Uterus (tissue), 4 donors: ENCODE measurements around the gene PMF1. TPM values are rescaled to one million over a fixed set of nuclear protein-coding genes. Genes with fewer than 3 reads are reported as not detected.

Experiments used
- DNase-seq, 2 donors: peaks; one replicate each; pipeline ENCODE4 v3.0.0-alpha.2; 2019 to 2020
- H3K27ac ChIP-seq, 2 donors: fragments of 200-600 bp; sonication (generic); 1 replicate in 1 of 2; 2 replicates in 1 of 2; pipeline ENCODE4 v1.5.1; 2016 to 2018
- H3K27me3 ChIP-seq, 2 donors: fragments of 200-600 bp; sonication (generic); one replicate each; pipeline ENCODE4 v1.5.1; 2018 to 2019; ENCODE audit warnings: control low read depth in 1 of 2
- H3K36me3 ChIP-seq, 2 donors: fragments of 200-600 bp; sonication (generic); one replicate each; pipeline ENCODE4 v1.5.1; 2019; ENCODE audit warnings: control low read depth in 1 of 2
- H3K4me1 ChIP-seq, 2 donors: fragments of 200-600 bp; sonication (generic); one replicate each; pipeline ENCODE4 v1.5.1; 2018 to 2019; ENCODE audit warnings: control low read depth in 1 of 2
- H3K4me3 ChIP-seq, 2 donors: fragments of 200-600 bp; sonication (generic); 1 replicate in 1 of 2; 2 replicates in 1 of 2; pipeline ENCODE4 v1.5.1; 2018 to 2019; ENCODE audit warnings: mild to moderate bottlenecking in 1 of 2
- H3K9me3 ChIP-seq, 2 donors: fragments of 200-600 bp; sonication (generic); one replicate each; pipeline ENCODE4 v1.5.1; 2019; ENCODE audit warnings: control low read depth in 1 of 2
- CTCF ChIP-seq, 4 experiments: fragments of 200-600 bp in 2 of 4; fragments of 450-650 bp in 2 of 4; sonication (generic) in 2 of 4; IDR thresholded peaks; one replicate each; pipeline ENCODE4 v1.5.1; 2016 to 2019; ENCODE audit warnings: antibody characterized with exemption in 4 of 4, mild to moderate bottlenecking in 2 of 4, moderate library complexity in 1 of 4
- POLR2A ChIP-seq, 2 donors: fragments of 450-650 bp; IDR thresholded peaks; one replicate each; pipeline ENCODE4 v1.6.1; 2016; ENCODE audit warnings: antibody characterized with exemption in 2 of 2, mild to moderate bottlenecking in 1 of 2, moderate library complexity in 1 of 2
- intact Hi-C: fragments of 100-400 bp; cut with DNase I; formaldehyde crosslinking; loops from one replicate; pipeline ENCODE4 v1.15.1; 2023; ENCODE audit warnings: low total_unique reads
- total RNA-seq, 4 donors: library from RNA; depleted of rRNA in 3 of 4; stranded (reverse); fragments of >200 nt in 3 of 4; gene quantifications; one replicate each; pipeline versions ENCODE4 v1.1.0 to v1.2.4, GENCODE V29; 2014 to 2023
- donor health status: DM: yes; HTN: yes; CAD: no.

Gene PMF1
- total RNA-seq, 4 donors from 2014 or later = 45.2 to 61.3 (median 46.0) TPM

- no peak overlapping the region for H3K27ac ChIP-seq
- no peaks in the 10 kb centered on the region for H3K4me1 ChIP-seq
- H3K4me3 ChIP-seq = no peak overlapping the region
- TF ChIP-seq CTCF (IDR thresholded peaks at IDR 0.05) (no peak), POLR2A (IDR thresholded peaks at IDR 0.05) (no peak)
- DNase-seq = no peak
- H3K9me3 ChIP-seq = no peaks in the 10 kb centered on the region
- intact Hi-C loops = loop anchor here (5.0 kb wide), 1 partner anchor 79 kb away; no protein-coding TSS in a partner anchor
- H3K36me3 ChIP-seq = no peaks in the 10 kb centered on the region
- no peaks in the 10 kb centered on the region for H3K27me3 ChIP-seq
Measured at GRCh38 chr1:156226782-156227181, 14.0 kb downstream of the PMF1 start.

GRCh38 chr1:156228501-156228900, 15.7 kb downstream of the PMF1 start:
- intact Hi-C loops = loop anchor here (5.0 kb wide), 1 partner anchor 81 kb away; no protein-coding TSS in a partner anchor
- DNase-seq = no peak
- TF ChIP-seq CTCF (IDR thresholded peaks at IDR 0.05) (no peak), POLR2A (IDR thresholded peaks at IDR 0.05) (no peak)

DNA sequence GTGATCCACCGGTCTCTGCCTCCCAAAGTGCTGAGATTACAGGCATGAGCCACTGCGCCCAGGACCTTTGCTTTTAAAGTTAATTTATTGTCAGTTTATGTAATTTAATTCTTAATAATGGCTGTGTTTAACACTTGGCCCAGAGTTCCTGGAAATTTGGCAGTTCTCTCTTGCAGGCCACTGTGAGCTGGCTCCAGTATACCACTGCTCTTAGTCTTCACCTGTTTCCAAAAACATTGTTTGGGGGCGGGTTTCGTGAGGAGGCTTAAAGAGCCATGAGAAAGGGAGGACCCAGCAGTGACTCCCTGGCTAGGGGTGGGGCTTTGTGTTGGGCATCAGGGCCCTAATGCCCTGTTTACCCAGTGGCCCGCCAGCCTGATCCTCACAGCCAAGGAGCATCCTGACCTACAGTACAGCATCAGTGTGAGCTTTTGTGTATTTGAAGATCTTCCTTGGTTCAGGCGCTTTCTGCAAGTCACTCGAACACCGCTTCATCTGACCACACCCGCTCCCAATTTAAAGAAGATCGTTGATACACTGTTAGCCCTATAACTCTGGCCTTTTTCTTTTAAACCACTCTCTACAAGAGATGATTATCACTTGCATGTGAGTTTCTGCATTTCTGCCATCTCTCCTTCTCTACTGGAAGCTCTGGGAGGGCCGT, 17.1 kb downstream of the PMF1 start:
- no peak overlapping the region for H3K4me3 ChIP-seq
- H3K27ac ChIP-seq = no peak overlapping the region
- H3K27me3 ChIP-seq = no peaks in the 10 kb centered on the region
- intact Hi-C loops = loop anchor here (5.0 kb wide), 2 partner anchors 83 to 138 kb away; no protein-coding TSS in a partner anchor
- H3K36me3 ChIP-seq = no peaks in the 10 kb centered on the region
- H3K4me1 ChIP-seq = no peaks in the 10 kb centered on the region
- no peak for DNase-seq
- TF ChIP-seq POLR2A (IDR thresholded peaks at IDR 0.05) (no peak), CTCF (IDR thresholded peaks at IDR 0.05) (no peak)
- no peaks in the 10 kb centered on the region for H3K9me3 ChIP-seq

More at GRCh38 chr1:156228501-156228900, 15.7 kb downstream of the PMF1 start:
- no peaks in the 10 kb centered on the region for H3K27me3 ChIP-seq
- no peak overlapping the region for H3K4me3 ChIP-seq
- H3K9me3 ChIP-seq = no peaks in the 10 kb centered on the region
- H3K4me1 ChIP-seq = no peaks in the 10 kb centered on the region
- H3K27ac ChIP-seq = no peak overlapping the region
- no peaks in the 10 kb centered on the region for H3K36me3 ChIP-seq

GRCh38 chr1:156230473-156230837, 17.6 kb downstream of the PMF1 start:
- Histone ChIP-seq H3K4me3 (no peak overlapping the region), H3K27me3 (no peaks in the 10 kb centered on the region), H3K4me1 (no peaks in the 10 kb centered on the region), H3K27ac (no peak overlapping the region), H3K9me3 (no peaks in the 10 kb centered on the region), H3K36me3 (no peaks in the 10 kb centered on the region)
- intact Hi-C loops = loop anchor here (5.0 kb wide), 1 partner anchor 138 kb away; no protein-coding TSS in a partner anchor
- no peak for DNase-seq
- TF ChIP-seq POLR2A (IDR thresholded peaks at IDR 0.05) (no peak), CTCF (IDR thresholded peaks at IDR 0.05) (no peak)

DNA sequence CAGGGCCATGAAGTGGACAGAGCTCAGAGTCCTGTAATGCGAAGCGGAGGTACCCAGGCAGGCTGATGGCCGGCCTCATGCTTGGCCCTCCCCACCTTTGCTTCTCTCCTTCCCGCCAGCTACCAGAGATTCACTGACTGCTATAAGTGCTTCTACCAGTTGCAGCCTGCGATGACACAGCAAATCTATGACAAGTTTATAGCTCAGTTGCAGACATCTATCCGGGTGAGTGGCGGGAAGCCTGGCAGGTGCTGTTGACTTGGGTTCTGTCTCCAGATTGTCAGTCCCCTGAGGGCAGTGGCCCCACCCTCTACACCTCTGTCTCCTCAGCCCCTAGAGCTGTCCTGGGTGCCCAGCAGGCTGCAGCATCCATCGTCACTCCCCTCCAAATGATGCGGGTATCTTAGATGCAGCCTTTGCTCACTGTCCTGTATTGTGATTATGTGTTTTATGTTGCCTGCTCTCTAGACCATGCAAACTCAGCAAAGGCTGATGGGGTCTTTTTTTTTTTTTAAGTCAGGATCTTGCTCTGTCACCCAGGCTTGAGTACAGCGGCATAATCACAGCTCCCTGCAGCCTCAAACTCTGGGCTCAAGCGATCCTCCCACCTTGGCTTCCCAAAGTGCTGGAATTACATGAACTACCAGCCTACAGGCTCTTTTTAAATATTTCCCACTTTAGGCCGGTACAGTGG, 19.5 kb downstream of the PMF1 start:
- no peaks in the 10 kb centered on the region for H3K9me3 ChIP-seq
- H3K4me1 ChIP-seq = no peaks in the 10 kb centered on the region
- H3K27ac ChIP-seq = no peak overlapping the region
- H3K36me3 ChIP-seq = no peaks in the 10 kb centered on the region
- no peak for DNase-seq
- intact Hi-C loops = loop anchor here (5.0 kb wide), 1 partner anchor 140 kb away; no protein-coding TSS in a partner anchor
- H3K27me3 ChIP-seq = no peaks in the 10 kb centered on the region
- no peak overlapping the region for H3K4me3 ChIP-seq
- TF ChIP-seq CTCF (IDR thresholded peaks at IDR 0.05) (no peak), POLR2A (IDR thresholded peaks at IDR 0.05) (no peak)
